Skeletal muscle cell (primary cell): ENCODE data around the gene RAB11FIP2.
"Not testable (repeated sequence)": the region's sequence is repeated elsewhere in the genome, so short reads cannot be mapped to it uniquely, and the experiment has no call there.

Experiments used
- DNase-seq: peaks from one replicate; pipeline ENCODE4 v3.0.0-alpha.2; 2010; ENCODE audit warnings: low read depth
- H3K4me3 ChIP-seq: 2 replicates; pipeline ENCODE4 v1.5.1; 2011; ENCODE audit warnings: low read depth, mild to moderate bottlenecking, control low read depth, low read length, moderate library complexity

The RAB11FIP2 gene, protein sequence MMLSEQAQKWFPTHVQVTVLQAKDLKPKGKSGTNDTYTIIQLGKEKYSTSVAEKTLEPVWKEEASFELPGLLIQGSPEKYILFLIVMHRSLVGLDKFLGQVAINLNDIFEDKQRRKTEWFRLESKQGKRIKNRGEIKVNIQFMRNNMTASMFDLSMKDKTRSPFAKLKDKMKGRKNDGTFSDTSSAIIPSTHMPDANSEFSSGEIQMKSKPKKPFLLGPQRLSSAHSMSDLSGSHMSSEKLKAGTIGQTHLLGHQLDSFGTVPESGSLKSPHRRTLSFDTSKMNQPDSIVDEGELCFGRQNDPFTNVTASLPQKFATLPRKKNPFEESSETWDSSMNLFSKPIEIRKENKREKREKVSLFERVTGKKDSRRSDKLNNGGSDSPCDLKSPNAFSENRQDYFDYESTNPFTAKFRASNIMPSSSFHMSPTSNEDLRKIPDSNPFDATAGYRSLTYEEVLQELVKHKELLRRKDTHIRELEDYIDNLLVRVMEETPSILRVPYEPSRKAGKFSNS

DNA sequence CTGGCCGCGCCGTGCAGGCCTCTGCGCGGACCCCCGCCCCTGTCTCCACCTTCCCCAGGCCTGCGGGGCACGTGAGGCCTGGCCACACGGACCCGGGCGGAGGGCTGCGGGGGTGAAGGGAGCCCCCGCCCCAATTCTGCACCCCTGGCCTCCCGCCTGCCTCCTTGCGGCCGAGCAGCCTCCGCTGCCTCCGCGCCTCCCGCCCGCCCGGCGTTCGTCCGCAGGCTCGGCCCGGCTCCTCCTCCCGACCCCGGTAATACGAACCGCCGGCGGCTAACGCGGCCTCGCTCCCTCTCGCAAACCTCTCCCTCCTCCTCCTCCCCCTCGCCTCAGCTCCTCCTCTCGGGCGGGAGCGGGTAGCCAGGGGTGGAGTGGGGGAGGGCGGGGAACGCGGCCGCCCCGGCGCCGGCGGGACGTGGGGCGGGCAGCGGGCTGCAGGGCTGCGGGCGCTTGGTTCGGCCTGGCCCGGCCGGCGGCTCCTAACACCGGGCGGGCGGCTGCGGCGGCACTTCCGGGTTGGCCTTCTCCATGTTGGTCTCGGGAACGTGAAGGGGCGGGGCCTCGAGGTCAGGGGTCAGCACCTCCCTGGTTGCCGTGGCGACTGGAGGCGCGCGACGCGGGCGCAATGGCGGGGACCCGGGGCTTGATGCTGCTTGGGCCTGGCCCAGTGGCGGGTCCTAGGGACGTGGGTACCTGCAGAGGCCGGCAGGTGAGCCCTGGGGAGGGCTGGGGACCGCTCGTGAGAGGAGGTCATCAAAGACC lies at the start of gene RAB11FIP2:
RAB11FIP2 (minus strand) TSS at position 547 of the 762 bp plus-strand sequence. CDS start 778 bp downstream, outside the sequence.
- DNase-seq, result peak; percentile 67
- H3K4me3 ChIP-seq, result peak within 1 kb of the TSS; percentile 78

DNA sequence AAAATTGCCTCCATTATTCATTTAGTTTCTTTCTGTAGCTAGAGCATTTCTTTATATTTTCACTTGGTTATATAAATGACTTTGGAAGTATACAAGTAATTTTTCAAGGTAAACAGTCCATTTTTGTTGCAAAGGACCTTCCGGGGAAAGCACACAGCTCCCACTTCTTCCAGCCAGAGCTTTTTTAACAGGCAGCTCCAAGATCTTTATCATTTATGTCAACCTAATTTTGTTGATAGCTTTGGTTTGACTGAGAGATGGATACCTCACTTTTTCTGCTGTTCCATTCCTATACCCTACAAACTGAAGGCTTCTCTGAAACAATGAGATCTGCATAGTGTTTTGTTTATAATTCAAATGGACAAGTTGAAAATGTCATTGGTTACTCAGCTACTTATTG lies 49.3 kb upstream of the RAB11FIP2 start:
- no peak for DNase-seq

DNA sequence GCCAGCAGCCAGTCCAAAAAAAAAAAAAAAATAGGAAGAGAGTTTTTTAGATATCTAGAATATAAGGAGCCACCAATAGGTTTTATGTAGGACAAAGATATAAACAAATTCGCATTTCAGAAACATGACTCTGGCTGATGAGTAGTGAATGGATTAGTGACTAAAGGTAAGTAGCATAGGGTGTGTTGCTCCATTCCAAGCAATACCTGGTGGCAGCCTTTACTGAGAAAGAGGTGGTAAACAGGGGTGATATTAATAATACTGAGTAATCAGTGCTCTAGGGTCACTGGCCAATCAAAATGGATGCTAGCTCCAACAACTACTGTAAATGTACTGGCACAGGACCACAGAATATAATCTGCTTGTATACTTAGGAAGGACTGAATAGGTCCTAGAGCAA lies 45.5 kb upstream of the RAB11FIP2 start:
- DNase-seq, result no peak
- no peak overlapping the region for H3K4me3 ChIP-seq

More for the DNA sequence above, 49.3 kb upstream of the RAB11FIP2 start:
- H3K4me3 ChIP-seq, result no peak overlapping the region

DNA sequence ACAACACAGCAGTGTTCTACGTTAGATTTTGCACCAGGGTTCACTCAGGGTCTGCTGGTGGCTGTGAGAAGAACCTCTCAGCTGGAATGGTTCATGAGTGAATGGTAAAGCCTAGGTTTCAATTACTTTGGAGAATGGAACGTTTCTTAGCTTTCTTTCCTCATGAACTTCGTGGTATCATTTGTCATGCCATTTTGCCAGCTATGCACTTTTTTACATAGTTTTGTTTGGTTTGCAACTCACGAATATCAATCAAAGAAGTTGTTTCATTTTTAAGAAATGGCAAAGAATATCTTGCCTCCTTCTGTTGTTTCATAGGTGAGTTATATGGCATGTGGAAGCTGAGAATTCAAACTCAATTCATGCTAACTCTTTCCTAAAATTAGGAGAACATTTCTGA lies 34.1 kb upstream of the RAB11FIP2 start:
- DNase-seq, result no peak
- no peak overlapping the region for H3K4me3 ChIP-seq

DNA sequence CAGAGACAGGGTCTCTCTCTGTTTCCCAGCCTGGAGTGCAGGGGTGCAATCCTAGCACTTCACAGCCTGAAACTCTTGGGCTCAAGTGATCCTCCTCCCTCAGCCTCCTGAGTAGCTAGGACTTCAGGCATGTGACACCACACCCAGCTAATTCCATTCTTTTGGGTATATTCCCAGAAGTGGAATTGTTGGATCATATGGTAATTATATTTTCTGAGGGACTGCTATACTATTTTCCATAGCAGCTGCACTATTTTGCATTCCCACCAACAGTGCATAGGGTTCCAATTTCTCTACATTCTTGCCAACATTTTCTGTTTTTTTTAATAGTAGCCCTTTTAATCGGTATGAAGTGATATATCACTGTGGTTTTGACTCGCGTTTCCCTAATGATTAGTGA lies 30.0 kb upstream of the RAB11FIP2 start:
- DNase-seq, result no peak
- no peak overlapping the region for H3K4me3 ChIP-seq

DNA sequence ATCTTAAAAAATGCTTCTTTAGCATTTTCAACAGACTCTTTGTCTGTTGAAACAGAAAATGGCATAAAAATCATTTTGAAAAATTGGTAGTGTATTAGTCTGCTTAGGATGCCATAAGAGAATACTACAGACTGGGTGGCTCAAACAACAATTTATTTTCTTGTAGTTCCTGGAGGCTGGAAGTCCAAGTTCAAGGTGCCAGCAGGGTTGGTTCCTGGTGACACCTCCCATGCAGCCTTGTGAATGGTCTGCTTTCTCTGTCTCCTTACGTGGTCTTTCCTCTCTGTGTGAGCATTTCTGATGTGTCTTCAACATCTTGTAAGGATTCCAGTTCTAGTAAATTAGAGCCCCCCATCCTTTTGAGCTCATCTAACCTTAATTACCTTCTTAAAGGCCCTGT lies 26.1 kb upstream of the RAB11FIP2 start:
- no peak overlapping the region for H3K4me3 ChIP-seq
- DNase-seq, result no peak

DNA sequence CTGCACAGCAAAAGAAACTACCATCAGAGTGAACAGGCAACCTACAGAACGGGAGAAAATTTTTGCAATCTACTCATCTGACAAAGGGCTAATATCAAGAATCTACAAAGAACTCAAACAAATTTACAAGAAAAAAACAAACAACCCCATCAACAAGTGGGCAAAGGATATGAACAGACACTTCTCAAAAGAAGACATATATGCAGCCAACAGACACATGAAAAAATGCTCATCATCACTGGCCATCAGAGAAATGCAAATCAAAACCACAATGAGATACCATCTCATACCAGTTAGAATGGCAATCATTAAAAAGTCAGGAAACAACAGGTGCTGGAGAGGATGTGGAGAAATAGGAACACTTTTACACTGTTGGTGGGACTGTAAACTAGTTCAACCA lies 20.6 kb upstream of the RAB11FIP2 start:
- H3K4me3 ChIP-seq, DNase-seq: not testable (repeated sequence)

DNA sequence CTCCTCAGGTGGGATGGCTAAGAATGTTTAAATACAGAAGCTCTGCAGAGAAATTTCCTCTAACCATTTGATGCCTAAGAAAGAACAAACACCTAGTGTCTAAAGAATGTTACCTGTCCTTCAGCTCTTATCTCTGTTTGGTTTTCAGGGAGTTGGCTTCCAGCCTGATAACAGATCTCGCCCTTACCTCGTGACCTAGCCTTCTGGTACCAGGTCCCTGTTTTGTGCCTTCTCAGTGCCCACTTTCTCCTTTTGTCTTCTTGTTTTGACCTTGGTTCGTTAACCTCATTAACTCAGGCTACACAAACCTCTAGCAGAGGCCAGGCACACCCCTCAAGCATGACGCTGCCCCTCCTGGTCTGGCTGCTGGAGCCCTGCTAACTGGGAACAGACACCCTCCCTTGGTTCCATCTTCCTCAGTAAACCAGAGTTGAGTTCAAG lies 16.1 kb upstream of the RAB11FIP2 start:
- DNase-seq, result no peak
- H3K4me3 ChIP-seq, result no peak overlapping the region

DNA sequence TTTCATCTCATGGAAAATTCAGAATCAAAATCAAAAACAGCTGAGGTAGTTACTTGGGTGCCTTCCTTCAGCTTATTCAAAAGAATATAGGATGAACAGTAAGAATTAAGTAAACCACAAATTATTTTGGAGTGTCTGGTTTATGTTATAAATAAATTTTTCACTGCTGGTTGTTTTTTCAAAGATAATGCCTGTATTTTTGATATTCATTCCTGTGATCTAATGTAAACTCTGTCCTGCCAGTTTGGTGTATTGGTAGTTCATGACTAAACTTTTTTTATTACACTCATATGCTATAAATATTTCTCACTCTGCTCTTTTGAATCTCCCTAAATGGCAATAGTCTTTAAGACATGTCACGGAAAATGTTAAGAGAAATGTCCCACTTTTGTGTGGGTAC lies 11.6 kb upstream of the RAB11FIP2 start:
- H3K4me3 ChIP-seq, result no peak overlapping the region
- no peak for DNase-seq

DNA sequence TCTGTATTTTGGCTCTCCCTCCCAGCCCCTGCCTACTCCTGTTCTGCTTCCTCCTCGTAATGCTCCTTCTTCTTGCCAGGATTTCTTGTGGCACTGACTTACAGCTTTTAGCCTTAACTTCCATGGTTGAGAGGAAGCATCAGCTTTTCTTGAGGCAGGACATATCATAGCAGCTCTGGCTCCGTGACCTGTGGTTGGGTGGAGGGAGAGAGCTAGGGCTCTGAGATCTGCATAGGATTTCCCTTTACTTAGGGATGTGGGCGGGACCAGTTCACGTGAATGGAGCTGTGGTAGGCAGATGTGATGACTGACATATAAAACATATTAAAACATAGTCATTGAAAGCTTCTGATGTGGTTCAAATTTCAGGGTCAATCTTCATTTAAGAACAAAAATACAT lies 10.6 kb upstream of the RAB11FIP2 start:
- no peak overlapping the region for H3K4me3 ChIP-seq
- DNase-seq, result no peak

DNA sequence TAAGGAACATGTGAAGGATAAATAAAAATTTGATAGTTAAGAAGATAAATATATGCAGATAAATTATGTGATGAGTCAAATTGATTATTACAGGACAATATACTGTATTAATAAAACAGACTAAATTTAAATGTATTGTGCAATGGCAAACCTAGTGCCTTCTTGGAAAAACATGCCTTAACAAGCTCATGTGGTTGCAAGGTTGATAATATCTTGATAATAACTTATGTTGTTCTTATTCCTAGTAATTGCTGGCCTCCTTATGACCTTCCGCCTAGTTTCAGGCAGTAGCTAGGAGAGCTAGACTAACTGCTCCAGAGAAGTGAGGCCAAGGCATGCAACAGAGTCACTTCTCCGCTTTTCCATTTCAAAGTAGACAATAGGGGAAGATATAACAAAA lies 7.6 kb upstream of the RAB11FIP2 start:
- no peak overlapping the region for H3K4me3 ChIP-seq
- DNase-seq, result no peak

DNA sequence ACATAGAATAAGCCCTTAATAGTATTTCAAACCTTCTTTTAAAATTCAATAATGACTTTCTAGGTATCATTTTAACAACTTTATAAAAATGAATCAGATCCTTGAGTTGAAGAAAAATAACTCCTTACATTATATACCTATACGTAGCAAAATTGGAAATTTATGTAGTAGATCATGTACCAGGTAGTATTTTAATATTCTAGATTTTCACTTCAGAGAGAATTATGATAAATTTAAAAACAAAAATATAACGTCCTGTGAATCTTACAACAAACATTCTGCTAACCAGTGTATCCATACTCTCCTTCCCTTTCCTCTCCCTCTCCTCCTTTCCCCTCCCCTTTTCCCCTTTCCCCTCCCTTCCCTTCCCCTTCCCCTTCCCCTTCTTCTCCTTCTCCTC lies 6.1 kb upstream of the RAB11FIP2 start:
- no peak for DNase-seq
- H3K4me3 ChIP-seq, result no peak overlapping the region

DNA sequence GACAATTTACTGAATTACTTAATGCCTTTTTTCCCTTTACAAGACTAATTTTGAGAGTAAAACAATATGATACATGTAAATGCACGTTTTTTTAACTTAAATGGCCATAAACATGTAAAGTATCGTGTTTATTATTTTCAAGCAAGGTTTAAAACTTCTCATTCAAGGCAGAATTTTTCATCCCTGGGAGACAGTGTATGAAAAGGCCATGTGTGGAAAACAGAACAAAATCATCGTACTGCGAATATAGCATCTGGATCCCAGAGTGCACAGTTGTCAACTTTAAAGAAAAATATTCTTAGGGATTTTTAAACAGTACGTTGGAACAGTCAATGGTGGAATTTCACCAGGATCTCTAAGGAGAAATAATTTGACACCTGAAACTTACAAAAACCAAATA lies 1.1 kb upstream of the RAB11FIP2 start:
- no peak for DNase-seq
- H3K4me3 ChIP-seq, result no peak overlapping the region

DNA sequence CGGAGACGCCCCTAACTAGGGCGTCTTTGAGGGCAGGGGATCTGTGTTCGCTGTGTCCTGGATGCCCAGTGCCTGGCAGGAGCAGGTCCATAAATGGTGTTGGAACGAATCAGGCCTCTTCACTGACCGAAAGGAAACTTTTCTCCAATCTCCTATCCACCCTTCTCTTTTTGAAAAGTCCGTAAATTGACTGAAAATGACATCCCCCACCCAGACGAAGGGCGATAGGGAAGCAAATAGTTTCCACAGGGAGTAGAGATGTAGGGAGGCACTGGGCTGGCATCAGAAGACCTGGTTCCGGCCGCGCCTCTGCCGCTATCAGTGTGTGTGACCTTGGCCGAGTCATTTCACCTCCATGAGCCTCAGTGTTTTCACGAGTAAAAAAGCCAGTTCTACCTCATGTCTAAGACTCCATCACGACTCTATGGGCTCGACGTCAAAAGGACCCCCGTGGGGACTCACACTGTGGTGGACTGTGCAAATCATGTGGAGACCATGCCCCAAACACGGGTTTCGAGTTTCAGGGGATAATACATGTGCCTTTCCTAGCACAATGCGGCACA lies 497 bp upstream of the RAB11FIP2 start:
- DNase-seq, result no peak
- H3K4me3 ChIP-seq, result peak overlapping the region; percentile 78

DNA sequence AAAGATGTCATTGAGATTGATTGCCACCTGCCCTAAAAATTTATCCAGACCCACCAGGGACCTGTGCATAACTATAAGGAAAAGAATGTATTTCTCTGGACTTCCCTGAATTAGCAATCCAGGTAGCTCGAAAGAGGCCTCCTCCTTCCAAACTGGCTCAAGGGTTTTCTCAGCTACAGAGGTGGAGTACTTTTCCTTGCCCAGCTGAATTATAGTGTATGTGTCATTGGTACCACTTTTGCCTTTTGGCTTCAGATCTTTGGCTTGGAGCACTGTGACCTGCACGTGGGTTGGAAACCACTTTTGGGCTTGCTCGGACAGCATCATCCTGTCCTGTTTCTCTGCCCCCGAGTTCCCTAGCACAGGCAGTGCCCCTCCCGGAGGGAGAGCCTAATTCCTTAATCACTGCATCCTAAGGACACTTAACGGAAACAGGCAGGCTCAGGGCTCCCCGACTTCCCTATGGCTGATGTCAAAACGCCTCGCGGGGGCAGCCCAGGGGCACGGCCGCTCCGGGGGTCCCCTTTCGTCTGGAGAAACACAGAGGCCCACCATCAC lies 825 bp downstream of the RAB11FIP2 start:
- DNase-seq, result no peak
- peak overlapping the region; percentile 78 for H3K4me3 ChIP-seq

DNA sequence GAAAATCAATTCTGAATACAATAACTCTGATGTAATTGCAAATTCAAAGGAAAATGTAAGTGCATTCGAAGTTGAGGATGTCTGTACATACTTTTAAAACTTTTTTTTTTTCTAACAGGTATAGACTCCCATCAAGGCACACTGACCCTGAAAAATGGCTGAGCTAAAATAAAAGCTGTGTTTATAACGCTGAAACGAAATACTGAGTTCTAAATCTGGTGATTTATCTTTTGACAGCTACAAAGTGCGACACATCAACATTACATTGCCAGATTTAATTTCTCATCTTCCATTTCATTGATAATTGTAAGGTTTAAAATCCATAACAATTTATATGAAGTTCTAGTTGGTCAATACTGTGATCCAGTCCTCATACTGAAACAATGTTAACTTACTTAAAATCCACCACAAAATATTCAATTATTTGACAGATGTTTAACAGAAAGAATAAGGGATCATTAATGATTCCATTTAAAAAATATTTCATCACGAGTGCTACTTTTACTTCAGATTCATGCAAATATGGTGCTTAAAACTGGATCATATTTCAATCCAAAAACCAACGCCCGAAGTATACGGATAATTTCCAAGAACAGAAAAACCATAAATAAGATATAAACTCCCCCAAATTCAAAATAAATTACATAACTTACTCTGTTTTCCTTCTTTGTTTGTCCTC lies 1.4 kb downstream of the RAB11FIP2 start:
- H3K4me3 ChIP-seq, result peak overlapping the region; percentile 78
- no peak for DNase-seq

DNA sequence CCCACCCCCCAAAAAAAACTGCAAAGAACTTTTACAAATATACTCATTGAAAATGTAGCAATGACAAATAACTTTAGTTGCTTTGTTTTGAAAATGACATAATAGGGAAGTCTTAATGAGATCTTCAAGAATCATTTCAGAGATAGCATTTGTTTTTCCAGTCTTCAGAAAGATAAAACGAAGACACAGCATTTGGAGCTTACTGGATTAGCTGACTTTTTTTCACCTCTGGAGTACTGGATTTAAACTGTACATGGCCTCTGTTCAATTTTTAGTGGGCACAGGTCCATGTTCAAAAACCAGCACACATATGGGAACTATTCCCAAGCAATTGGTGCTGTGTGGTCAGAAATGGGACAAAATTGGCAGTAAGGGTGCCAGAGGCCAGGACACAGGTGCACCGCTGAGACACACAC lies 3.9 kb downstream of the RAB11FIP2 start:
- H3K4me3 ChIP-seq, result no peak overlapping the region
- DNase-seq, result no peak

DNA sequence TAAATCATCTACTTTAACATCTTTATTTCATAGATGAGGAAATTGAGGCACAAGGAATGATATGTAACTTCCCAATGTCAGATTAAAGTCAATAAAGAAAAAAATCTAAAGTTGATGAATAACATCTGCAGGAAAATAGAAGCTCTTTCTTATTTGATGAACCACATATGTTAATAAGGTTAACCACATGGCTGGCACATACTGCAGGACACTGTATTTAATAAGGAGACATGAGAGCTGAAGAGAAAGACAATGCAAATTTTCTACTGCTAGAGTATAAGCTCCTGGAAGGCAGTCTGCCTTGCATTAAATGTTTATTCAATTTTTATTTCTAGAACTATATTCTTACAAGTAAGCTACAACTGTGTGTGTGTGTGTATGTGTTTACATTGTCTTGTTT lies 4.4 kb downstream of the RAB11FIP2 start:
- DNase-seq, result no peak
- no peak overlapping the region for H3K4me3 ChIP-seq

DNA sequence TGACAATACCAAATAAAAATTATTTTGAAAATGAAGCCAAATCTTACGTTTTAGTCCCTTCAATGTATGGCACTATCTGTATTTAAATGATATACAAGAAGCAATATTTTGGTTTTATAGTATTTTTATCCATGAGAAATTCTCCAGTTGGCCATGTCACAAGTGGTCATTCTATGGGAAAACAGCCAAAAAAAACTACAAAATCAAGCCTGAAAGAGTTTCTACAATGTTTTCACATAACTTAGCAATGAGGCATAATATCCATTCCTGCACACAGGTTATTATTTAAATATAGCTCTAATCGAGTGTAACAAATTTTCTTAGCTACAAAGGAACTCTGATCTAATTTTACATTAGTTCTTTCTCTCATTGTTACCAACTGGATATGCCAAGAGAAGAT lies 5.4 kb downstream of the RAB11FIP2 start:
- DNase-seq, result peak; percentile 30
- no peak overlapping the region for H3K4me3 ChIP-seq
